Activated T-cell treated with anti-CD3 and anti-CD28 coated beads, Interleukin-2, amount 50 U/mL, for 72 hours (primary cell): Measurements from ENCODE around the gene MT1H. TPM values are rescaled to one million over a fixed set of nuclear protein-coding genes. Genes with fewer than 3 reads are reported as not detected.
"Not testable (repeated sequence)": the region's sequence is repeated elsewhere in the genome, so short reads cannot be mapped to it uniquely, and the experiment has no call there.

Source experiments
- ATAC-seq, 2 donors: fragments of 150-1000 bp; cut with Tn5 transposase; replicated peaks in 1 of 2; 2 replicates each; pipeline ENCODE4 v1.10.0; 2021; ENCODE audit warnings: moderate library complexity in 2 of 2, mild to moderate bottlenecking in 1 of 2
- DNase-seq, 2 donors: peaks; one replicate each; pipeline ENCODE4 v3.0.0; 2021 to 2022; ENCODE audit warnings: mixed read lengths in 1 of 2
- H3K27ac Mint-ChIP-seq: one replicate; pipeline ENCODE4 v1.8.0; 2022; ENCODE audit warnings: mild to moderate bottlenecking, moderate library complexity, mixed read lengths
- H3K27me3 Mint-ChIP-seq: one replicate; pipeline ENCODE4 v1.8.0; 2022; ENCODE audit warnings: low read depth, mixed read lengths
- H3K36me3 Mint-ChIP-seq, 2 donors: one replicate each; pipeline ENCODE4 v1.8.0; 2022; ENCODE audit warnings: mixed read lengths in 2 of 2, mild to moderate bottlenecking in 1 of 2; ENCODE audit not compliant: insufficient read depth in 2 of 2
- H3K4me1 Mint-ChIP-seq: one replicate; pipeline ENCODE4 v1.8.0; 2022; ENCODE audit warnings: low read depth, mixed read lengths
- H3K4me3 Mint-ChIP-seq, 2 donors: one replicate each; pipeline ENCODE4 v1.8.0; 2022; ENCODE audit warnings: mild to moderate bottlenecking in 2 of 2, mixed read lengths in 2 of 2, moderate library complexity in 2 of 2
- H3K9me3 Mint-ChIP-seq, 2 donors: one replicate each; pipeline ENCODE4 v1.8.0; 2022; ENCODE audit warnings: mixed read lengths in 2 of 2
- total RNA-seq, 2 donors: library from RNA; stranded (reverse); gene quantifications; one replicate each; pipeline ENCODE4 v1.2.3, GENCODE V29; 2022

MT1H gene
- 10 to 100 TPM in 1 of 2 donors, 1 to 10 TPM in 1; 9.6 to 37.5 TPM for total RNA-seq

DNA sequence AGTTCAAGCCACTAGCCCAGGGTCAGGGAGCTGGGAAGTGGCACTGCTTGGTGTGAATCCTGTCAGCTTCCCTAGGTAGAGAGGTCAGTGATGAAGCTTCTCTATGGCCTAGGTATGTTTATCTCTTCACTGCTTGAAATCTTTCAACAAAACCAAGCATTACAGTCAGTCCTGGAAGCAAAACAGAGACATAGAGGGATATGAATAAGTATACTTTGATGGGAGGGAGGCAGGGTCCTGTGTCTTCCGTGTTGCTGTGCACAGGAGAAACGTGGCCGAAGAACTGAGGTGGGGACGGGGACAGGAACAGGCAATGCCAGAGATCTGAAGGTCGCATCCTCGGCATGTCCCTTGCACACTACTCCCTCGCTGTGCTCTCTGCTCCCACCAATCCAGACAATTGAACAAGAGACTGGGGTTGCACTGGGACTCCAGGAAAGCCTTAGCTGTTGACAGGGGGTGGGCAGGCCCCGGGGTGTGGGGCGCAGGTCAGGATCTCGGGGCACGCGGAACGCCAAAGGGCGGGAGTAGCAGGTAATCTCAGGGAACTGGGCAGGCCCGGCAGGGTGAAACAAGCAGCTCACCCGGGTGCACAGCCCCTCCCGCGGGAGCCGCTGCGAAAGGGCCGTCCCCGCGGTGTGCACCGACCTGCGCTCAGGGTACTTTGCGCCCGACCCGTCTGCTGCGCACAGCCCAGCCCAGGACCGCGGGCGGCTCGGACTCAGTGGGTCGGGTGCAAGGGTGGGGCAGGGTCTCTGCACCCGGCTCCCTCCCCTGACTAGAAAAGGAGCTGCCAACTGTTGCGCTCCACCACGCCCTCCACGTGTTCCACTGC lies at the start of gene MT1H:
MT1H (plus strand) TSS at position 810 of the 835 bp plus-strand sequence. CDS start 71 bp downstream, outside the sequence.
- H3K27ac Mint-ChIP-seq = no peak within 1 kb of the TSS

GRCh38 chr16:56620339-56620897 lies 49.2 kb upstream of the MT1H start:
- H3K27me3 Mint-ChIP-seq = no peaks in the 10 kb centered on the region
- DNase-seq (no peak), ATAC-seq (no peak)
- no peak overlapping the region for H3K4me3 Mint-ChIP-seq
- peaks cover 30% of the 10 kb centered on the region for H3K4me1 Mint-ChIP-seq
- H3K9me3 Mint-ChIP-seq = peaks cover 0 to 3% of the 10 kb centered on the region in 2 donors
- no peak overlapping the region for H3K27ac Mint-ChIP-seq
- peaks cover 0 to 4% of the 10 kb centered on the region in 2 donors for H3K36me3 Mint-ChIP-seq

More for the DNA sequence above, at the start of gene MT1H:
- peak within 1 kb of the TSS; percentile 72 to 75 for H3K4me3 Mint-ChIP-seq
- H3K4me1 Mint-ChIP-seq = peaks cover 46% of the 10 kb centered on the region
- peak; percentile 25 to 39 for ATAC-seq
- peak in 1 of 2 donors; percentile 46 for DNase-seq
- no peaks in the 10 kb centered on the region for H3K9me3 Mint-ChIP-seq
- H3K27me3 Mint-ChIP-seq = peaks cover 82% of the 10 kb centered on the region
- no peaks in the 10 kb centered on the region for H3K36me3 Mint-ChIP-seq

DNA sequence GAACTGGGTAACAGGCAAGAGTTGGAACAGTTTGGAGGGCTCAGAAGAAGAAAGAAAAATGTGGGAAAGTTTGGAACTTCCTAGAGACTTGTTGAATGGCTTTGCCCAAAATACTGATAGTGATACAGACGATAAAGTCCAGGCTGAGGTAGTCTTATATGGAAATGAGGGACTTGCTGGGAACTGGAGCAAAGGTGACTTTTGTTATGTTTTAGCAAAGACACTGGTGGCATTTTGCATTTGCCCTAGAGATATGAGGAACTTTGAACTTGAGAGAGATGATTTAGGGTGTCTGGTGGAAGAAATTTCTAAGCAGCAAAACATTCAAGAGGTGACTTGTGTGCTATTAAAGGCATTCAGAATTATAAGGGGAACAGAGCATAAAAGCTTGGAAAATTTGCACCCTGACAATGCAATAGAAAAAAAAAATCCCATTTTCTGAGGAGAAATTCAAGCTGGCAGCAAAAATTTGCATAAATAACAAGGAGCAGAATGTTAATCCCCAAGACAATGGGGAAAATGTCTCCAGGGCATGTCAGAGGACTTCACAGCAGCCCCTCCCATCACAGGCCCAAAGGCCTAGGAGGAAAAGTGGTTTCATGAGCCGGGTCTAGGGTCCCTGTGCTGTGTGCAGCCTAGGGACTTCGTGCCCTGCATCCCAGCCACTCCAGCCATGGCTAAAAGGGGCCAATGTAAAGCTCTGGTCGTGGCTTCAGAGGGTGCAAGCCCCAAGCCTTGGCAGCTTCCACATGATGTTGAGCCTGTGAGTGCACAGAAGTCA lies 47.8 kb upstream of the MT1H start:
- H3K27me3 Mint-ChIP-seq, H3K4me3 Mint-ChIP-seq, ATAC-seq, H3K36me3 Mint-ChIP-seq, DNase-seq, H3K9me3 Mint-ChIP-seq, H3K27ac Mint-ChIP-seq: not testable (repeated sequence)
- peaks cover 28% of the 10 kb centered on the region for H3K4me1 Mint-ChIP-seq

- DNase-seq, H3K27ac Mint-ChIP-seq, H3K36me3 Mint-ChIP-seq, H3K4me3 Mint-ChIP-seq, H3K27me3 Mint-ChIP-seq, H3K9me3 Mint-ChIP-seq, ATAC-seq: not testable (repeated sequence)
- peaks cover 17% of the 10 kb centered on the region for H3K4me1 Mint-ChIP-seq
Measured at GRCh38 chr16:56623184-56623583, 46.4 kb upstream of the MT1H start.

GRCh38 chr16:56623637-56624036 lies 46.0 kb upstream of the MT1H start:
- Mint-ChIP-seq H3K4me1 (peaks cover 13% of the 10 kb centered on the region), H3K27me3 (no peaks in the 10 kb centered on the region)

DNA sequence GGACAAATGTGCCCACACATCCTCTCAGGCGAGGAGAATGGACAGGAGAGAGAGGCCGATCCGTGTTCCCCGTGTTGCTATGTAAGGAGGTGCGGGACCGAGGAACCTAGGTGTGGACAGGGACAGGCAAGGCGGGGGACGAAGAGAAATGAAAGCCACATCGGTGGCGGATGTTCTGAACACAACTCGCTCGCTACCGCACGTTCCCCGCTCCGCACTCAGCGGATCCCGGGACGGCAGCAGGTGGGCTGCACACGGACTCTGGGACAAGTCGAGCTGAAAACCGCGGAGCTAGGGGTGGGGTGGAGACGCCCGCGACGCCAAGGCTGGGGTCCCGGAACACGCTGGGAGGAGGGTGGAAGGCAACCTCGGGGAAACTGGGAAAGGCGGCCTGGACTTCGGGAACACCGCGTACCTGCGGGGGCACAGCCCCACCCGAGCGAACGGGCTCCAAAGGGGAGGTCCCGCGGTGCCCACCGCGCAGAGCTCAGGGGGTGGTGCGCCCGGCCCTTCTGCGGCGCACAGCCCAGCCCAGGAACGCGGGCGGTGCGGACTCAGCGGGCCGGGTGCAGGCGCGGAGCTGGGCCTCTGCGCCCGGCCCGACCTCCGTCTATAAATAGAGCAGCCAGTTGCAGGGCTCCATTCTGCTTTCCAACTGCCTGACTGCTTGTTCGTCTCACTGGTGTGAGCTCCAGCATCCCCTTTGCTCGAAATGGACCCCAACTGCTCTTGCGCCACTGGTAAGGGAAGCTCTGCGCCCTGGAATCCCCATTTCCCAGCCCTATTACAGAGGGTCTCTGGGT lies 44.3 kb upstream of the MT1H start, which contains the start of gene MT1E:
MT1E (plus strand) TSS at position 642 of the 803 bp plus-strand sequence; CDS start at position 713, 71 bp downstream.
- DNase-seq = peak; percentile 79 to 84
- peak; percentile 96 for ATAC-seq
- H3K27ac Mint-ChIP-seq = peak within 1 kb of the TSS; percentile 74
- H3K4me1 Mint-ChIP-seq = peaks cover 15% of the 10 kb centered on the region
- peaks cover 0 to 4% of the 10 kb centered on the region in 2 donors for H3K36me3 Mint-ChIP-seq
- peaks cover 0 to 3% of the 10 kb centered on the region in 2 donors for H3K9me3 Mint-ChIP-seq
- peaks cover 6% of the 10 kb centered on the region for H3K27me3 Mint-ChIP-seq
- H3K4me3 Mint-ChIP-seq = peak within 1 kb of the TSS; percentile 88 to 95

More at GRCh38 chr16:56623637-56624036, 46.0 kb upstream of the MT1H start:
- H3K9me3 Mint-ChIP-seq = peaks cover 0 to 3% of the 10 kb centered on the region in 2 donors
- ATAC-seq (no peak), DNase-seq (no peak)
- no peak overlapping the region for H3K4me3 Mint-ChIP-seq
- H3K27ac Mint-ChIP-seq = no peak overlapping the region
- H3K36me3 Mint-ChIP-seq = peaks cover 0 to 4% of the 10 kb centered on the region in 2 donors

DNA sequence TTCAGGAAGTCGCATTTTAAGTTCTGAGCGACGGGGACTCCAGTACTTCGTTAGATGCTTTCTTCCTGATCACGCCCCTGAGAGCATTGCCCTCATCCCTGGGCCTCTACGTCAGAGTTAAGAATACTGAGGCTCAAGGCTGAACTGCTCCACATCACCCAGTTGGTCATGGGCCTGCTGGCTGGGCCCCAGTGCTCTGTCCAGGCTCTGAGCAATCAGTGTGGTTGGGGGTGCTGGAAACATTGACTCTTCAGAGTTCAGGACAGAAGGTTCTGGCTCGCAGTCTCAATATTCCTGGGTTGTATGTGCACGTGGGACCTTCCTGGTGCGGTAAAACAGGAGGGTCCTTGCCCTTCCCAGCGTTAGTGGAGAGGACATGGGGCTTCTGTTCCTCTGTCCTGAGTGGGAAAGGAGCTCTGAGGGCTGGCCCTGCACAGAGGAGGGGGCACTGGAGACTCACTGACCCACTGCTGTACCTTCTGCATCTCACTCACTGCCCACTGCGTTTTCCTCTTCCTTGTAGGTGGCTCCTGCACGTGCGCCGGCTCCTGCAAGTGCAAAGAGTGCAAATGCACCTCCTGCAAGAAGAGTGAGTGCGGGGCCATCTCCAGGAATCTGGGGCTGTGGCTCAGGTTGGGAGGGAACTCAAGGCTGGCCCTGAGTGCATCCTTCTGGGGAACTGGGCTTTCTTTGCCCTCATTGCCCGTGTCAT lies 43.5 kb upstream of the MT1H start:
- no peak overlapping the region for H3K27ac Mint-ChIP-seq
- DNase-seq = no peak
- peaks cover 19% of the 10 kb centered on the region for H3K4me1 Mint-ChIP-seq
- peak overlapping the region; percentile 88 to 95 for H3K4me3 Mint-ChIP-seq
- H3K27me3 Mint-ChIP-seq = peaks cover 13% of the 10 kb centered on the region
- peaks cover 0 to 3% of the 10 kb centered on the region in 2 donors for H3K9me3 Mint-ChIP-seq
- peaks cover 0 to 4% of the 10 kb centered on the region in 2 donors for H3K36me3 Mint-ChIP-seq
- ATAC-seq = peak; percentile 32 to 44

DNA sequence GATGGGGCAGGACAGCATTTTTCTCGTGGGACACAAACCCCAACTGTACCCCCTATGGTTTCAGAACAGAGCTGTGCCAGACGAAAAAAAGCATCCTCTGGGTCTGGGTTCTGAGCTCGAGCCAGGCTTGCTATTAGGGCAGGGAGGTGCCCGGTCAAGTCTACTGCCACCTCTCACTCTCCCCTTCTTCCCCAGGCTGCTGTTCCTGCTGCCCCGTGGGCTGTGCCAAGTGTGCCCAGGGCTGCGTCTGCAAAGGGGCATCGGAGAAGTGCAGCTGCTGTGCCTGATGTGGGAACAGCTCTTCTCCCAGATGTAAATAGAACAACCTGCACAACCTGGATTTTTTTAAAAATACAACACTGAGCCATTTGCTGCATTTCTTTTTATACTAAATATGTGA lies 42.9 kb upstream of the MT1H start:
- Mint-ChIP-seq H3K4me3 (peak overlapping the region; percentile 88 to 95), H3K36me3 (peaks cover 0 to 4% of the 10 kb centered on the region in 2 donors), H3K9me3 (peaks cover 0 to 3% of the 10 kb centered on the region in 2 donors), H3K27ac (no peak overlapping the region), H3K4me1 (peaks cover 21% of the 10 kb centered on the region), H3K27me3 (peaks cover 19% of the 10 kb centered on the region)
- DNase-seq = no peak
- ATAC-seq = no peak

- DNase-seq = no peak
- peaks cover 36% of the 10 kb centered on the region for H3K4me1 Mint-ChIP-seq
- peaks cover 36% of the 10 kb centered on the region for H3K27me3 Mint-ChIP-seq
- H3K4me3 Mint-ChIP-seq = no peak overlapping the region
- no peak for ATAC-seq
- H3K27ac Mint-ChIP-seq = no peak overlapping the region
- H3K36me3 Mint-ChIP-seq = peaks cover 0 to 1% of the 10 kb centered on the region in 2 donors
- no peaks in the 10 kb centered on the region for H3K9me3 Mint-ChIP-seq
Measured at GRCh38 chr16:56628486-56629350, 40.9 kb upstream of the MT1H start.

- H3K4me3 Mint-ChIP-seq = no peak overlapping the region
- H3K27me3 Mint-ChIP-seq = peaks cover 44% of the 10 kb centered on the region
- H3K4me1 Mint-ChIP-seq = peaks cover 36% of the 10 kb centered on the region
- no peaks in the 10 kb centered on the region for H3K9me3 Mint-ChIP-seq
- no peak for ATAC-seq
- no peak overlapping the region for H3K27ac Mint-ChIP-seq
- DNase-seq = no peak
- H3K36me3 Mint-ChIP-seq = peaks cover 0 to 1% of the 10 kb centered on the region in 2 donors
Measured at GRCh38 chr16:56629531-56629930, 40.1 kb upstream of the MT1H start.

- ATAC-seq = peak in 1 of 2 donors; percentile 34
- no peak for DNase-seq
- Mint-ChIP-seq H3K36me3 (no peaks in the 10 kb centered on the region), H3K4me3 (no peak overlapping the region), H3K4me1 (peaks cover 42% of the 10 kb centered on the region), H3K27me3 (peaks cover 50% of the 10 kb centered on the region), H3K27ac (no peak overlapping the region), H3K9me3 (no peaks in the 10 kb centered on the region)
Measured at GRCh38 chr16:56630134-56630533, 39.5 kb upstream of the MT1H start.
